Breast epithelium (tissue), 3 donors: ENCODE results near the gene ITLN1.

ENCODE experiments used
- POLR2AphosphoS5 ChIP-seq, 3 donors: sonication (generic); formaldehyde crosslinking; IDR thresholded peaks; one replicate each; pipeline ENCODE4 v1.6.1; 2017; ENCODE audit warnings: antibody characterized with exemption in 3 of 3
- TF ChIP-seq, protein P1 (sequence below), 3 donors: fragments of 450-650 bp; IDR thresholded peaks; one replicate each; pipeline ENCODE4 v1.5.1; 2016 to 2017; ENCODE audit warnings: antibody characterized with exemption in 3 of 3, mild to moderate bottlenecking in 3 of 3, moderate library complexity in 3 of 3

DNA sequence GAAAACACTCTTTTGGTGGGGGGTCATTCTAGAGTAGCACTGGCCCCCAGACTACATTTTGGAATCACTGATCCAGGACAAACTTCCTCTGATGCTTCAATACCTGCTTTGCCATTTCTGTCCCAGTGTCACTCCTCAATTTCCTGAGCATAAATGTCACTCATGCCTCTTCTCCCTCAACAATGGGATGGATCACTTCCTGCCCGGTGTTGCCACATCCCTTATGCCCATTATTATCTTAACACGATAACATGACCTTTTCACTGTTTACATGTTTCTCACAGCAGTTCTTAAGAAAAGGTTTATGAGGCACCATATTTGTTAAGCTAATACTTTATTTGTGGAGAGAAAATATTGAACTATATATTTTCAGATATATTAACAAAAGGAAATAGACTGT is 3.9 kb upstream of the ITLN1 start:
- TF ChIP-seq, protein P1, sequence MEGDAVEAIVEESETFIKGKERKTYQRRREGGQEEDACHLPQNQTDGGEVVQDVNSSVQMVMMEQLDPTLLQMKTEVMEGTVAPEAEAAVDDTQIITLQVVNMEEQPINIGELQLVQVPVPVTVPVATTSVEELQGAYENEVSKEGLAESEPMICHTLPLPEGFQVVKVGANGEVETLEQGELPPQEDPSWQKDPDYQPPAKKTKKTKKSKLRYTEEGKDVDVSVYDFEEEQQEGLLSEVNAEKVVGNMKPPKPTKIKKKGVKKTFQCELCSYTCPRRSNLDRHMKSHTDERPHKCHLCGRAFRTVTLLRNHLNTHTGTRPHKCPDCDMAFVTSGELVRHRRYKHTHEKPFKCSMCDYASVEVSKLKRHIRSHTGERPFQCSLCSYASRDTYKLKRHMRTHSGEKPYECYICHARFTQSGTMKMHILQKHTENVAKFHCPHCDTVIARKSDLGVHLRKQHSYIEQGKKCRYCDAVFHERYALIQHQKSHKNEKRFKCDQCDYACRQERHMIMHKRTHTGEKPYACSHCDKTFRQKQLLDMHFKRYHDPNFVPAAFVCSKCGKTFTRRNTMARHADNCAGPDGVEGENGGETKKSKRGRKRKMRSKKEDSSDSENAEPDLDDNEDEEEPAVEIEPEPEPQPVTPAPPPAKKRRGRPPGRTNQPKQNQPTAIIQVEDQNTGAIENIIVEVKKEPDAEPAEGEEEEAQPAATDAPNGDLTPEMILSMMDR (IDR thresholded peaks at IDR 0.05): no peak
- no peak for TF ChIP-seq POLR2AphosphoS5 (IDR thresholded peaks at IDR 0.05)
